Measurements from ENCODE around the gene MS4A4E.
"Not testable (repeated sequence)": the region's sequence is repeated elsewhere in the genome, so short reads cannot be mapped to it uniquely, and the experiment has no call there.

MS4A4E gene

DNA sequence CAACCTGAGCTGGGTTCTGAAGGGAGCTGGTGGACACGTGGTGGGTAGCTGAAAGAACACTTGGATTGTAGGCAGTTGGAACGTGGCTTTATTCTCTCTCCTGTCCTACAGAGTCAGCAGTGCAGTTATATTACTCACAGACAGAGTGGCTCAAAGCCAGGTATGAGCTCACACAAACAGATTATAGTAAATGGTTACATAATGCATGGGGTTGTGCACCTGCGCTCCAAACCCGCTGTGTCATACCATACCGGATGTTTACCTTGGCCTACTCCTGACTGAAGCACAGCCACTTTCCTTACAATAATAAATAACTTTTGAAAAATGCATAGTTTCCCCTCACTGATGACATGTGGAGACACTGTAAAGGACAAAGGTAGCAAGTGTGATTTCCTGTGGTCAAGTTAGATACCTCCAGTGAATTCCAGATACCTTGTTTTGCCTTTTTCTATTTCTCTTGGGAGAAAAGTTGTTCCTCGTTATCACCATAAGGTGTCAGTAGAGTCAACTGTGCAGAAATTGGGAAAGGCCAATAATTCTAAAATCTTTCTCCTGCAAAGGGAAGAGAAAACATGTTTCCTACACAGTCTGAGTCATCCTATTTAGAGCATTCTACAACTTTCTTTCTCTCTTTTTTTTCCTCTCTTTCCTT, 73.5 kb downstream of the MS4A4E start:
- no peak for DNase-seq

DNA sequence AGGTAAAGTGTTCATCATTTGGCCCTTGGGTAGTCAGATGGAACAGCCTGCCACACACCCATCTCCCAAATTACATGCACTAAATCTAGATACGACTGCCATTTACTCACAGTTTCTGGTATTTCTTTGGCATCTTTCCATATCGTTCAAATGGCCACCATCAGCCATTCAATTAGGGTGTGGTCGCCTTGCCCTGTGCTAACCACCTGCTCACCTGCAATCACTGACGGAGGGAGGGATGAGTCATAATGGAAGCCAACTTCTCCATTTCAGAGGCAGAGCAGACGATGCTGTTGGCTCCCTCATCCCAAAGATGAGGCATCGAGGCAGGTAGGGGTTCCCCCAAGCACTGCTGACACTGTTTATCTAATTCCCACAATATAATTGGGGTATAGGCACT, 74.6 kb downstream of the MS4A4E start:
- DNase-seq: no peak

DNA sequence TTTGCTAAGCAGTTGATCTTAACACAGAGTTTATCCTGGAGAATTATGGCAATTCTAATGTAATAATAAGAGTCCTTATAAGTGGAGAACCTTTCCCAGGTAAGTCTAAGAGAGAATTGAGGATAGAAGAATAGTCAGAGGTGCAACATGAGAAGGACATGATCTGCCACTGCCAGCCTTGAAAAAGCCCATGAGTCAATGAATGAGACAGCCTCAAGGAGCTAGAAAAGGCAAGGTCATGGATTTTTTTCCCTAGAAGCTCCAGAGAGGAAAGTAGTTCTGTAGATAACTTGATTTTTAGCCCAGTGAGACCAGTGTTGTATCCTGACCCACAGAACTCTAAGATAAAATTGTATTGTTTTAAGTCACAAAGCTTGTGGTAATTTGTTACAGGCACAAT, 77.0 kb downstream of the MS4A4E start:
- DNase-seq: no peak

DNA sequence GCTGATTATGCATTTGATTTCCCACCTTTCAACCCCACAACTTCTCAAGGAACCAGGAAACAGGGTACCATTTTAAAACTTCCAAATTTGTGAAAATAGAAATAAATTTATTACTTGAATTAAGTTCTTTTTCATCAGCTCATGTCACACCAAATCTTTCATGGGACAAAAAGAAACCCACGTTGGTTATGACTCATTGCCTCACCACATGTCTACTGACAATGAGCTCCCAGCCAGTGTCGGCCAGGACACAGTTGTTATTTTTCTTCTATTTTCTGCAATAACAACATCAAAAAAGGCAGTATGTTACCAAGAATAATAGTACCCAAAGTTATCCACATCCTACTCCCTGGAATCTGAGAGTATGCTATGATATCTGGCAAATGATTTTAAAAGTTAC, 77.4 kb downstream of the MS4A4E start:
- no peak for DNase-seq

DNA sequence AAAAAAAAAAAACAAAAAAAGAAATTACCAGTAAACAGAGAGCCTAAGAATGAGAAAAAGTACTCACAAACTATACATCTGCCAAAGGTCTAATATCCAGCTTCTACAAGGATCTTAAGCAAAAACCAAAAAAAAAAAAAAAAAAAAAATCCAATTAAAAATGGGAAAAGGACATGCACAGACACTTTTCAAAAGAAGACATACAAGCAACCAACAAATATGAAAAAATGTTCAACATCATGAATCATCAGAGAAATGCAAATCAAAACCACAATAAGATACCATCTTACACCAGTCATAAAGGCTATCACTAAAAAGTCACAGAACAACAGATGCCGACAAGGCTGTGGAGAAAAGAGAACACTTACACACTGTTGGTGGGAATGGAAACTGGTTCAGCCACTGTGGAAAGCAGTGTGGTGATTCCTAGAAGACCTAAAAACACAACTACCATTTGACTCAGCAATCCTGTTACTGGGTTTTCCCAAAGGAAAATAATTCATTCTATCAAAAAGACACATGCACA, 78.3 kb downstream of the MS4A4E start:
- no peak for DNase-seq

DNA sequence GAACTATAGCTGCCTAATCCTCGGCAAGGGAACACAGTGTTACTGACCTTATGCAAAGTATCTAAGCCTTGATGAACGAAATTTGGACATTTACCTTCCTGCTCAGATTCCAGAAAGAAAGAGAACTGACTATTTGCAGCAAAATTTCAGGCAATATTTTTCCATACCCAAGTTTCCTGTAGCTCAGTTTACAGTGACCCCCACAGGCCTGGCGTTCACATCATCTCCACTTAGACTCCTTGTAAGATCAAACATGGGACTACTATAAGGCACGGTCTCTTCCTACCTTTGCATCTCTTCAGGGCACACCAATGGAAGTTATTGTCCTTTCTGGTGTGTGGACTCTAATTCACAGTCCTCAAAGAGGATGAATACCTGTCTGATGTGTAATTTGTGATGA, 81.2 kb downstream of the MS4A4E start:
- no peak for DNase-seq

DNA sequence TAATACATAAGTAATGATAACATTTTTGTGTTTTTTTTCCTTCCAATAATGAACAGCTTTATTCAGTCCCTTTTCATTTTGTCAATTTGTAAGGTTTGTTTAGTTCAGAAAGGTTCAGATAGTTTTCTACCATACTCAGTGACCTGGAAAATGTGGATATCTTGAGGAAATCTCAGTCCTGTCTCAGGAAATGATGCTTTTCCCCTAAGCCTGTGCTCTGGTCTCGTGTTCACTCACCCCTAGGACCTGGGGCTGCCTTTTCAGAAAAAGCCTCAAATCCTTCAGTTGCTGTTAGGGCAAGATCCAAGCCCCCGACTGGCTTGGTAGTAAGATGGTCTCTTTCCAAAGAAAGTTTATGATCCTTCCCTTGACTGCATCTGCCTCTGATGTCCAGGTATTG, 81.8 kb downstream of the MS4A4E start:
- DNase-seq: no peak

DNA sequence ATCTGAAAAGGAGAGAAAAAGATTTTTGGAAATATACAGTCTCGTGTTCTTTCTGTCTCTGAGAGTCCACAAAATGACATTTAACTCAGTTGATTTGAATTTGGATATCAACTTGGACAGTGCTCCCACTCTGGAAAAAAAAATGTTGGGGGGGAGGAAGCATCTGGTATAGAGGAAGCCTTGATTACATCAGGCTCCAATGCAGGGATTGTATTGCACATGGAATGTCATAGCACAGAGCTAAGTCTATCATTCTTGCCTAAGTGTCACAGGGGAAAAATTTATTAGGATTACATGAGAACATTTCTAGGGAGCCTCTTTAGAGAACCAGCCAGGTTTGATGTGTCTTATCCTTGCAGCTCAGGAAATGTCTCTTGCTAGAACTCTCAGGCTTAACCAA, 83.1 kb downstream of the MS4A4E start:
- DNase-seq: no peak

DNA sequence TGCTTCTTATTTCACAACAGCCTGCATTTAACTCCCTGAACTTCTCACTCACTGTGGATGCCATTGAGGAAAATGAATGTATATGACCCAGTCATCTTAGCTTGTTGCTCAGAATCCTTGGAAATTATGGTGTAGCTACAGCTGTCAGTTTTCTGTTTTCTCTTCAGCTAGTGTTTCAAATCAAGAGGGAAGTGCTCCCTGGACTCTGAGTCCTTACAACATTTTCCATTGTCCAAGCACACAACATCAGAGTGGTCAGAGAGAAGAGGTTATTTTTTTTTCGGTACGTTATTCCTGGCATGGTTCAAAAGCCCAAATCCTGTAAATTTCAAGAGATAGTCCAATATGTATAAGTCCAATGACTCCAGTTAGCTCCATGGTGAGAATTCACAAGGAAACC, 83.7 kb downstream of the MS4A4E start:
- DNase-seq: no peak

DNA sequence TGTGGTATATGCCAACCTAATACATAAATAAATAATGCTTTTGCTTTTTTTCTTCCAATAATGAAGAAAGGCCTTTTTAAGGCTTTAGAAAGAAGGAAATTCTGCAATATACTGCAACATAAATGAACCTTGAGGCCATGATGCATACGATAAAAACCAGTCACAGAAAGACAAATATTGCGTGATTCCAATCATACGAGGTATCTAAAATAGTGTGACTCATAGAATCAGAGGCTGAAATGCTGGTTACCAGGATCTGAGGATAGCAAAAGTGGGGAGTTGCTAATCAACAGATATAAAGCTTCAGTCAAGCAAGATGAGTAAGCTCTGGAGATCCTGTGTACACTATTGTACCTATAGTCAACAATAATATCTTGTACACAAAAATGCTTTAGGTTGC, 84.3 kb downstream of the MS4A4E start:
- no peak for DNase-seq

DNA sequence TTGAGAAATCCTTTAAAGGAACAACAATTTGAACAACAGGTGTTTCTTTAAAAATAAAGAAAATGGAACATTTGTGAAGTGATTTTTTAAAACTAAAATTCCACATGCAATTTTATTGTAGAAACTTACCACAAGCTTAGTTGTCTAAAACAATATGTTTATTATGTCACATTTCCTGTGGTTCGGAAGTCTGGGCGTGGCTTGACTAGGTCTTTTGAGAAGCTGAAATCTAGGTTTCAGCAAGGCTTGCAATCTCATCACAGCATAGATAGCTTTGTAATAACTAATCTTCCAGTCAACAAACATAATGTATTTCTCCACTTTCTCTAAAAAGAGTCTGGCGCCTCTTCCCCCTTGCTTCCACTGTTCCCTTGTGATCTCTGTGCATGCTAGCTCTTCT, 87.0 kb downstream of the MS4A4E start:
- no peak for DNase-seq

DNA sequence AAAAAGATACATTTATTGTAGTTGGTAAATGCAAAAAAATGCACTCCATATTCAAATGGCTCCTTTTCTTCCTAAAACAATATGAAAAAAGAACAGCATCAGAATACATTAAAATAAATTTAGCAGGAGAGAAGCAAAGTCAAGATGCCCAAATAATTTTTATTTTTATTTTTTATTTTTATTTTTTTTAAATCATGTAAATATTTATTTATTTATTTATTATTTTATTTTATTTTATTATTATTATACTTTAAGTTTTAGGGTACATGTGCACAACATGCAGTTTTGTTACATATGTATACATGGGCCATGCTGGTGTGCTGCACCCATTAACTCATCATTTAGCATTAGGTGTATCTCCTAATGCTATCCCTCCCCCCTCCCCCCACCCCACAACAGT, 90.2 kb downstream of the MS4A4E start:
- DNase-seq: not testable (repeated sequence)

DNA sequence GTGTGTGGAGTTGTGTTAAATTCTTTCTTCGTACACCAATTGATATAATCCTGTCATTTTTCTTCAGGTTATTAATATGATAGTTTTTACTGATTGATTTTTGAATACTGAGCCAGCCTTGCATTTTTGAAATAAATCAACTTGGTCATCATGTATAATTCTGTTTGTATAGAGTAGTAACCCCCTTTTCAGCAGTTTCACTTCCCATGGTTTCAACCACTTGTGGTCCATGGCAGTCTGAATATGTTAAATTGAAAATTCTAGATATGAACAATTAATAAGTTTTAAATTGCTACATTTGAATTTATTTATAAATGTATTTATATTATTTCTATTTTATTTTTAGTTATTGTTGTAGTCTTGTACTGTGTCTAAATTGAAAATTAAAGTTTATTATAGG, 92.7 kb downstream of the MS4A4E start:
- DNase-seq: no peak

All from NCI-H524 treated with DMSO at 0.1 percent for 48 hours (cell line).